ENCODE measurements around the gene RGL1. TPM values are rescaled to one million over a fixed set of nuclear protein-coding genes. Genes with fewer than 3 reads are reported as not detected.

RGL1 gene
- total RNA-seq, 1 donor from 2014 or later: 17.0 TPM

- no peak for TF ChIP-seq CTCF (conservative IDR thresholded peaks at IDR 0.05)
- Mint-ChIP-seq H3K4me1 (ENCODE audit: unreplicated experiment) (peaks cover 13% of the 10 kb centered on the region), H3K27me3 (no peaks in the 10 kb centered on the region), H3K9me3 (no peaks in the 10 kb centered on the region), H3K27ac (no peak overlapping the region), H3K4me3 (no peak overlapping the region), H3K36me3 (peaks cover 21% of the 10 kb centered on the region)
- no peak for DNase-seq (ENCODE audit: extremely low spot score, unreplicated experiment)
Observed at GRCh38 chr1:183827801-183828200, 22.9 kb downstream of the RGL1 start.

- DNase-seq (ENCODE audit: extremely low spot score, unreplicated experiment): no peak
- H3K4me3 Mint-ChIP-seq: no peak overlapping the region
- no peaks in the 10 kb centered on the region for H3K27me3 Mint-ChIP-seq
- H3K4me1 Mint-ChIP-seq (ENCODE audit: unreplicated experiment): peaks cover 8% of the 10 kb centered on the region
- H3K9me3 Mint-ChIP-seq: no peaks in the 10 kb centered on the region
- H3K27ac Mint-ChIP-seq: no peak overlapping the region
- TF ChIP-seq CTCF (conservative IDR thresholded peaks at IDR 0.05): no peak
- H3K36me3 Mint-ChIP-seq: peaks cover 20% of the 10 kb centered on the region
Observed at GRCh38 chr1:183830389-183830788, 25.5 kb downstream of the RGL1 start.

- Mint-ChIP-seq H3K36me3 (peaks cover 17% of the 10 kb centered on the region), H3K27me3 (no peaks in the 10 kb centered on the region), H3K9me3 (no peaks in the 10 kb centered on the region), H3K4me1 (ENCODE audit: unreplicated experiment) (peaks cover 7% of the 10 kb centered on the region), H3K27ac (no peak overlapping the region), H3K4me3 (no peak overlapping the region)
- no peak for TF ChIP-seq CTCF (conservative IDR thresholded peaks at IDR 0.05)
- DNase-seq (ENCODE audit: extremely low spot score, unreplicated experiment): no peak
Observed at GRCh38 chr1:183831311-183831710, 26.4 kb downstream of the RGL1 start.

GRCh38 chr1:183832459-183832858, 27.5 kb downstream of the RGL1 start:
- Mint-ChIP-seq H3K9me3 (no peaks in the 10 kb centered on the region), H3K4me1 (ENCODE audit: unreplicated experiment) (peaks cover 16% of the 10 kb centered on the region), H3K36me3 (peaks cover 15% of the 10 kb centered on the region), H3K27ac (no peak overlapping the region), H3K27me3 (no peaks in the 10 kb centered on the region), H3K4me3 (no peak overlapping the region)
- DNase-seq (ENCODE audit: extremely low spot score, unreplicated experiment): no peak
- TF ChIP-seq CTCF (conservative IDR thresholded peaks at IDR 0.05): no peak

- TF ChIP-seq CTCF (conservative IDR thresholded peaks at IDR 0.05): no peak
- Mint-ChIP-seq H3K9me3 (no peaks in the 10 kb centered on the region), H3K36me3 (peaks cover 15% of the 10 kb centered on the region), H3K27me3 (no peaks in the 10 kb centered on the region), H3K4me3 (no peak overlapping the region), H3K27ac (no peak overlapping the region), H3K4me1 (ENCODE audit: unreplicated experiment) (peaks cover 15% of the 10 kb centered on the region)
- no peak for DNase-seq (ENCODE audit: extremely low spot score, unreplicated experiment)
Observed at GRCh38 chr1:183834568-183834967, 29.6 kb downstream of the RGL1 start.

GRCh38 chr1:183836598-183836997, 31.7 kb downstream of the RGL1 start:
- no peak overlapping the region for H3K27ac Mint-ChIP-seq
- H3K4me1 Mint-ChIP-seq (ENCODE audit: unreplicated experiment): peaks cover 14% of the 10 kb centered on the region
- H3K36me3 Mint-ChIP-seq: peaks cover 12% of the 10 kb centered on the region
- H3K9me3 Mint-ChIP-seq: no peaks in the 10 kb centered on the region
- H3K4me3 Mint-ChIP-seq: no peak overlapping the region
- TF ChIP-seq CTCF (conservative IDR thresholded peaks at IDR 0.05): no peak
- H3K27me3 Mint-ChIP-seq: no peaks in the 10 kb centered on the region
- no peak for DNase-seq (ENCODE audit: extremely low spot score, unreplicated experiment)
